NOMO-1 treated with dmso at 0.1 percent for 144 hours (cell line): ENCODE data around the gene UNC13B.

Experiments
- DNase-seq: peaks from one replicate; lab custom pipeline; 2025; ENCODE audit not compliant: unreplicated experiment; lab: John Stamatoyannopoulos, UW

UNC13B gene

DNA sequence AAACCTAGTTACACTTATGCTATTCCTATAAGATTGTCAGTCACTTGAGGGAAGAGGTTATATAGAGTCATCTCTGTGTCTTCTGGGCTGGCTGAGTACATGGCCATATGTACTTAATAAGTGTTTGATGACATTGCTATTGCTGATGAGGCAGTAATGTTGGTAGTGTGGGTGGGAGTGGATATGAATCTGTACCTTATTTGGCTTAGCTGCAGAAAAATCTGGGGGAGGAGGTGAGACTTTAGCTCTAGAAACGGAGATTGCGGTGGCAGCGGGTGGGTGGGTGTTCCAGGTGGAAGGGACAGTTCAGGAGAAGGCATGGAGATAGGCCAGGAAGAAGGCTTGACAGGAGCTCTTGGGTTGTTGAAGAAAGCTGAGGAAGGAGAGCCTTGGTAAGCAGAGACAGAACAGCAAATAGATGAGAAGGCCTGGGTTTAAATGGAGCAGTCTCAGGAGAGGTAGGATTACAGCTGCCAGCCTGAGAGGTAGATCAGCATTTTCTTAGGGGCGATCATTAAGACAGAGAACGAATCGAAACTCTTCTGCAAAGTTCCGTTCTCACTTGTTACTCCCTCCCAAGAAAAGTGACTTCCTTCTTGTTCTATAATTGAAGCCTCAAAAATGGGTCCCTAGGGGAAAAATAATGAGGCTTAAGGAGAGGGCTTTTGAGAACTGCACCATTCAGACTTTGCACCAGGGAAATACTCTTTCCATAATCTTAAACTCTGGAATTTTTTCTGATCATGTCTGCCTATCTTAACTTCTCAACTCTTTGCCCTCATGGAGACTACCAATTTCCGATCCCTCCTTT lies 160.5 kb downstream of the UNC13B start:
- DNase-seq: peak; percentile 24

DNA sequence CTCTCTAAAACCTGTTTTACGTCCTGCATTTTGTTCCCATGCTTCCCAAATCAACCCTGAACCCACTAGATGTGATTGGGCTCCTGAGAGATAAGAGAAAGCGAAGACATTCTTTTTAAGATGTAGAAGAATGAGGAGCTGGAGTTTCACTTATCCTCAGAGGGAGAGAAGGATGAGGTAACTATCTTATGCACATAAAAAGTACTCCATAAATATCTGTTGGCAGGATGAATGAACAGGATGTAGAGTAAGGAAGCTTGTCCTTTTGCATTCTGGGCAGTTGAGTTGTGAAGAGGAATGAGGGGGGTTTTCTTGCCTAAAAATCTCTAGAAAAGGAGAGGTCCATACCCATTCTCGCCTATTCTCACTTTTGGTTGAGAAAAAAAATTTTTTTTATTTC lies 163.2 kb downstream of the UNC13B start:
- DNase-seq: no peak

DNA sequence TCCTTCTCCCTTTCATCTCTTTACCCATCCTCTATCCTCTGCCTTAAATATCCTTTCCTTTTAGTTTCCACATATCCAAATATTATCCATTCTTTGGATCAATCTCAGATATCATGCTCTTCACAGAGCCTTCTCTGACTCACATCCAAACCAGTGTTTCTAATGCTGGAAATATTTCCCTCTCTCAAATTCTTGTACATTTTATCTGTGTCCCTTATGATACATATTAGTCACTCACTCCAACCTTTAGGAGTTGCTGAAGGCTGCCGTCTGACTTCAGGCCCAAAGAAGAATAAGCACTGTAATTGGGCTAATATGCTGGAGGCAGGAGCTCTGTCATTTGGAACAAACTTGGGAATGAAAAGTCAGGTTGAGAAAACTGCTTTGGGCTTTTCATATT lies 171.7 kb downstream of the UNC13B start:
- DNase-seq: no peak

DNA sequence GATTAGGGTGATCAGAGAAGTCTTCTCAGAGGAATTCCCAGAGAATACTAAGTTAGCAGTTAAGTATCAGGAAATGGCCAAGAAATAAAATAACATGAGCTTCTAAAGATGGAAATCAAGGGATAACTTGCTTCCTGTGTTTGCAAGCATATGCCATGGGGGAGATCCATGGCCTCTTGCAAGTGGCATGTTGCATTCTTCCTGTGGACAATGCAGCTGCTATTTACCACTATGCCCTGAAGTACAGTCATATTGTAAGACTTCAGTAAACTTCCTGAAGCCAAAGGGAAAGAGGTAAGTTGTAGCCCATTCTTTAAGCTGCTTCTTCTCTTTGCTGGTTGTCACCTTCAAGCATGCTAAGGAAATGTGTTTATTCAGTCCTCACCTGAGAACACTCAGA lies 173.4 kb downstream of the UNC13B start:
- DNase-seq: no peak

DNA sequence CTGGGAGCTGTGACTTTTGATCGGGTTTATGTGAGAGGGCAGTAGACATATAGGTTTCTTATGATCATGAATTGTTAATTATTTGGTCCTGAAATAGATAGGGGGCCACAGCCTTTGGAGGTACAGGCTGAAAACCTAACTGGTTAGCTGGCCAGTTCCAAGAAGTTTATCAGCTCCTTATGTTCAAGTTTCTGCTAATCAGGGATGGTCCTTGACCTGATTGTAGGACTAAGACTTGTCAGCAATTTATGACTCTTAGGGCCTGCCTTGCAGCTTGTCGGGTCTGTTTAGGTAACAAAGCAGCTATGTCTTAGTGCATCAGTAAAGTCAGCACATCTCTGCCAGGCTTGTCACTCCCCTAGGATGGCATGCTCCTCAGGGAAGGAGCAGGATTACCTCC lies 176.3 kb downstream of the UNC13B start:
- no peak for DNase-seq

DNA sequence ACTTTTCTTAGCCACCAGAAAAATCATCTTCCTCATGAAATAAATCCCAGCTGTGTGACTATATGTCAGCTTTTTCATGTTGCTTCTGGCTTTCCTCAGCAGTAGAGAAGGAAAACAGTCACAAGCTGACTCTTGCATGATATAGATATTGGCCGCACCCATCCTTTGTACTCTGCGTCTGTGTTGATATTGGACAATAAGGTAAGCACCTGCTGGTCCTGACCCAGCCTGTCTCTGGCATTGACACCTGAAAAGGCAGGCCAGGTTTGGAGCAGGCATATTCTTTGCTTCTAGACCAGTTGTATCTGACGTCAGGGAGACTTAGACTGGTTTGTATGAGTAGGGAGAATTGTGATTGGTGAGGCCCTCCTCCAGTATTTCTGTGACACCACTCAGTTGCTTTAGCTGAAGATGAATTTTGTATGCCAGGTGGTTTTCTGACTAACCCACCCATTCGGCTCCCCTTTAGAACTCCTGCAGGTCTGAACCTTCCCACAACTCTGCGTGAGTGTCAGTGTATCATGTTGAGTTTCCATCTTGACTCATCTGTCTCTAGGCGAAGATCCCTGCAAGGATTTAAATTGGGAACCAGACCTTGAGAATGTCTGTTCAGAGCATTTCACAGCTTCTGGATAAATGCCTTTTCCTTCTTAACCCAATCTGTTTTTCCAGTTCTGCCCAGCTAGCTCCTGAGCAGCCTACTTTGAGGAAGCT lies 176.9 kb downstream of the UNC13B start:
- DNase-seq: no peak

DNA sequence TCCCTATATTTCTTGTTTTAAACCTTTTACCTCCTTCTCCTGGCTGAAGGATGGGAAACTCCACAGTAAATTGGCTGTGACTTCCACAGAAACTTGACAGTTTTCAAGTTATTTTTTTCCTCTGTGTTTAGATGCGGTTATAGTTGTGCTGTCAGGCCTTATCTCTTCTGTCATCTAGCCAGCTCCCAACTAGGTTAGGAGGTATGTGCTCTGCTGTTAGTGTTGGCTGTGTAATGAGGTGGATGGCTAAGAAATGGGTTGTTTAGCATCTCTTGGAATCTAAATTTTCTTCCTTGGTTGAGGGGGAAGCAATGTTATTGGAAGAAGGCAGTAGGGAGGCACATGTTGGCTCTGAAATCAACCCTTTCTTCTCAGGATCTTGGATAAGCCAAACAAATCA lies 178.2 kb downstream of the UNC13B start:
- no peak for DNase-seq

DNA sequence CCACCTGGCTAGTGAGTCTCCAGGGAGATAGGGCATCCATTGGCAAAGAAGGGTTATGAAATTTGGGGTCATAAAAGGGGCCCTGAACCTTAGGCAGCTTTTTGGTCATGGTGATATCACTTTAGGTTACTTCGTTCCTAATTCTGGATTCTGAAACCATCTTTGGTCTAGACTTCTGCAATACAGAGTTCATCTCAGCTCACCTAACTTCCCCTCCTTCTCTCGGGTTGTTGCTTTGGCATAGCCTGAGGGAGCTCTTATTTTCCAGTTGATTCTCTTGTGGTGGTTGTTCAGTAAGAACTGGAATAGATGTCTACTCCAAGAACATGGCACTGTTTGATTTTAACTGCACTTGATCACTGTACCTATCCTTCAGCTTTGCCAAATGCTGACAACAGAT lies 179.2 kb downstream of the UNC13B start:
- DNase-seq: peak; percentile 27

DNA sequence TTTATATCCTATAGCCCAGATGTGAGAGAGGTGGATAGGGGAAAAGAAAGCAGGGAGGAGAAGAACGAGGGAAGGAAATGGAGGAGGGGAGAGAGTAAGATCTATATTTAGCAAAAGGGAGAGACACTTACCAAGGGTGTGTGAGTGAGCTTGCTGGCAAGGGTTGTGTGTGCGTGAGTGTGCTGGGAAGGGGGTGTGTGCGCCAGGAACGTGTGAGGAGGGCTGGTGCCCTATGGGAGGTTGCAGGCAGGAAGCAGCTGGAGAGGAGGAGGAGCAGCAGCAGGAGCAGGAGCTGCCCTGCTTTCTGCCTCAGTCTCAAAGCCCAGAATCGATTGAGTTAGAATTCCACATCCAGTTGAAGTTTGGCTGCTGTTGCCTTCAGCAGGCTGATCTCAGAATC lies 179.8 kb downstream of the UNC13B start:
- DNase-seq: no peak

DNA sequence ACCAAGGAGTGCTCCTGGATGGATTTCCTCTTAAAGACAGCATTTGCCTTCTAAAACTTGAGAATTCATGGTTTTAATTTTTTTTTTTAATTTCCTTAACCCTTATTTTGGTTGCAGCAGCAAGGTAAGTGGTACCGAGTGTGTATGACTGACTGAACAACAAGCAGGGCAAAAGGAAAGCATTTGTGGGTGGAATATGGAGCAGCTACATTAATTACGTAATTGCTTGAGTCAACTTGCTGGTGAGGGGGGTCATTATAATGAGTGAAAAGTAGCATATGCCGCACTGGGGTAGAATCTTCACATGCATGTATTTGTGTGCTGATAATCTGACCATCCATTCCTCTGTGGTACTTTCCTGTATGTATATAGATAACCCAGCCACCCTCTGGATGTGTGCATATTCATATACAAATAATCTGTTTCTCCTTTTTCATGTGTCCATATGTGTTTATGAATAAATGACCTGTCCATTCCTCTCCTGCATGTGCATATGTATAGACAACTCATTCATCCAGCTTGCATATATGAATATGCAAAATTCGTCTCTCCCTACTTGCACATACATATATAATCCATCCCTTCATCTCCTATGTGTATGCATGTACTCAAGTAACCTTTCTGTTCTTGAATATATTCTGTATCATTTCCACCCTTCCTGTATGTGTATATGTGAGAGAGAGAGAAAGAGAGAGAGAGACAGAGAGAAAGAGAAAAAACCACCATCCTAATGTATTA lies 180.6 kb downstream of the UNC13B start:
- DNase-seq: no peak

DNA sequence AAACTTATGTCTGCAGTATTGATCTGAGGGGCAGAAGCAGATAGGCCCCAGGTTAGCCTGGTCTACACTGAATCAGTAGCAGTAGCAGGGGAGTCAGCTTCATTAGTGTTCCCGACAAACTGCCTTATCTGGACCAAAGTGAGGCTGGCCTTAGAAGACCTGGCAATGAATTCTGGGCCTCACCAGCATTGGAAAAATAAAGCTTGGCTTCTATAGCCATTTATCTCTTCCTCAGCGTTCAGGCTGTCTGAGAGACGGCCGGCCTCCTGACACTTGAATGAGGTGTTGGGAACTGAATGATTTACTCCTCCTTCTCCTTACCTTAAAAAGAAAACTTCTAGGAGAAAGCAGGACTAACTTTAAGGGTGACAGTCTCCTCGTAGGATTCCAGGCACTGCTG lies 186.3 kb downstream of the UNC13B start:
- DNase-seq: no peak

DNA sequence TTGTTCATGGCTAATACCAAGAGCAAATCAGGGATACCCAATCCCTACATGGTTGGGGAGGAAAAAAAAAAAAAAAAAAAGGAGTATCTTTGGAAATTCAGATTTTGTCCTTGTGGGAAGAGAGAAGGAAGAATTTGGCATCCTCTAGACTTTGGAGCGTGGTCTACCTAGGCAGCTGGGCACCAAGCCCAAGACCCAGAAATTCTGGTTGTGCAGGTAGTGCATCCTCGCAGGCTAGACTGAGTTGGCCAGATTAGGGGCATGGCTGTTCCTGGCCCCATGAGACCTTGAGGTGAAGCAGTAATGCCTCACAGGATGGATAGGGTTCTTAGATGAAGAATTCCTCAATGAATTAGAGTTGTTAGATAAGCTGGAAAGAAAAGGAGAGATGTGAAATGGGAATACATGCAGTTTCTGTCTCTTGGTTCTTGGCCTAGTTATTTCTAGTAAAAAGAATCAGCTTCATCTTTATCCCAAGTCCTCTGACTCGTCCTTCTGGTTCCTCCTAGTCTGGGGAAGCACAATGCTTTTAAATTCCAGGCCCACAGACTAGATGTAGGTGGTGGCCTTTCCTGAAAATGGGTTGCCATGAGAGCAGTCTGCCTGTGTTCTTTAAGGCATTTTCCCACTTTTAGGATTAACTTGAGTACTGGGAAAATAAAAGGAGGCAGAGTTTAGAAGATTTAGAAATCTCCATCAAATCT lies 187.6 kb downstream of the UNC13B start:
- no peak for DNase-seq

DNA sequence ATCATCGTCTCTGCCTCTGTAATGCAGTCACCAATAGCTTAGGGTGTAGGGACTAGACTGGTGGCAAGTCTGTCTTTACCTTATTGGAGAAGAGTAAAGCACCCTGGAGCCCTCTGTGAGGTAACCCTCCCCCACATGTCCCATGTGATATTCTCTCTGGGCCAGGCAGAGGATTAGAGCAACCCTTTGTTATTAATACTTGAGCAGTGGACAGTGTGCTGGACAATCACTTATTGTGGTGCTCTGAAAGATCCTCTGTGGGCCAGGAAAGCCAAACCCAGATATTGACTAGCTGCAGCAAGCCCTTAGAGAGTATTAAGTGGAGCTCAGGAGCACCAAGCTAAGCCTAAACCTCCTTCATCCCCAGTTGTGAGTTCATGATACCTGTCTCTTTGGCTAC lies 188.4 kb downstream of the UNC13B start:
- DNase-seq: no peak

DNA sequence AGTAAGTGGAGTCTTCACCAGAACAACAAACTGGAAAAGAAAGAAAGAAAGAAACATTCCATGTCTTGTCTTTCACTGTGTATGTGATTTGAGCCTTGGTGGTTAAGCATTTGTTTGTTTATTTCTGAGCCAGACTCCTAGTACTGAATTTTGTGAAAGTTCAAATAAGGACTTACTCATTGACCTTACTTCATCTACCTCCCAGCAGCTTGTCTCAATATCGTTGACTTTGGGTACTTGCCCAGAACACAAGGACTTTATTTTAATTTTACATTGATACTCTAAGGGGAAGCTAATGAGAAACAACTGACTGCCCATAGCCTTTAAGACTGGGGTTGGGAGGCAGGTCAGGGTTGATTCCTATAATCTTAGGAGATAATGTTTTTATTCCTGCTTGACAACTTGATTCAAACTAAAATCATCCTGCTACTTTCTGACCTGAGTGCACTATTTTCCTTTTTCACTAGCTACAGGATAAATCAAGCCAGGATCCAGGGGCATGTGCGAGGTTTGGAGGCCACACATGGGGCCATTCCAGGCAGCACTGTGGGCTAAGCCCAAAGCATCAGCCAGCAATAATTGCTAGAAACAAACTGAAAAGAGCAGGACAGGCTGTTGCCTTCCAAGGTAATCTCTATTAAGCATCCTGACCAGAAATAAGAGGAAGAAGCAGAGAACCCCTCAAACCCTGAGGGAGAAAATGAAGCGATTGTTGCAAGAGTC lies 189.2 kb downstream of the UNC13B start:
- DNase-seq: no peak

DNA sequence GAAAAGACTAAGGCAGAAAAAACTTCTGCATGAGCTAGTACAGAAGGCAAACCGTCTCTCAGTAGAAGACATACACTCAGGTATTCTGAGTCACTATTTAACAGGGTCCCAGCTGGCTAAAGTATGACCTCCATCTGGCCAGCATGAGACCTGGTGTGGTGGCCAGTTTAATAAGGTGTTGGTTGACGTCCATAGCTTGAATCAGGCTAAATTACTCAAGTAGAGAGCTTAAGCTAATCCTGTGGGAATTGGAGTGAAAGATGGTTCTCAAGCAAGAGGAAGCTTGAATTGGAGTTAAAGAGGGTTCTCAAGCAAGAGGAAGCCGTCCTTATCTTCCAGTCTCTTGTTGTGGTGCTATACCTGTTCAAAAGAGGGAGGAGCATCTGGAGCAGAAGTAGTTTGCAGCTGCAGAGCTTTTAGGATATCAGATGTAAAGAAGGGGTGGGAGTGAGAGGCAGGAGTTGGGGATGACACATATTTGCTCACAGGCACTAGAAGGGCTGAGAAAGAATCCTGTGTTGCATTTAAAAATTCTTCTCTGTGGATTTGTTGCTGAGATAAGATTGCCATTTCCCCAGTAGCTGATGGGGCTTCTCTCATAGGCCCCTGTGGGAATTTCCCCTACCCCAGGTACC lies 192.0 kb downstream of the UNC13B start:
- DNase-seq: no peak

DNA sequence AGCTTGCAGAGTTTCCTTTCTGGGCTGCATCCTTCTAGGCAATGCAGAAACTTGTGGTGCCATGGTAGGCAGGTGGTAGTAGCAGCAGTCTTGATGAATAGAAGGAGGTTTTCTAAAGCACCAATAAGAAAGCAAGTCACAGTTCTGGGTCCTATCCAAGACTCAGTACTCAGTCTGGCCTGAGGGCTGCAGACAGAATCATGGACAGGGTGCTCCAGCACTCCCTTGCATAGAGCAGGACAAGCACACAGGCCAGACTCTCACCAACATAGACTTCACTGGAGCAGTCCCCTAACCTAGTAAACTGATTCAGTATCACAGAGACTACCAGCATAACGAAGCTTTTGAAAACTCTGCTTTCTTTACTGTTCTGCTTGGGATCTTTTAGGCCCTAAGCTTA lies 194.1 kb downstream of the UNC13B start:
- no peak for DNase-seq

DNA sequence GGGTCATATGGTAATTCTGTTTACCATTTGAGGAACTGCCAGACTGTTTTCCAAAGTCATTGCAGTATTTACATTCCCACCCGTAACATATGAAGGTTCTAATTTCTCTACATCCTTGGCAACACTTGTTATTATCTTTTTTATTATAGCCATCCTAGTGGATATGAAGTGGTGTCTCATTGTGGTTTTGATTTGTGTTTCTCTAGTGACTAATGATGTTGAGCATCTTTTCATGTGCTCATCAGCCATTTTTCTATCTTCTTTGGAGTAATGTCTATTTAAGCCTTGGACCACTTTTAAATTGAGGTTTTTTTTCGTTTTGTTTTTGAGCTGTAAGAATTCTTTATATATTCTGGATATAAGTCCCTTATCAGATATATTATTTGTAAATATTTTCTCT lies 195.3 kb downstream of the UNC13B start:
- no peak for DNase-seq

DNA sequence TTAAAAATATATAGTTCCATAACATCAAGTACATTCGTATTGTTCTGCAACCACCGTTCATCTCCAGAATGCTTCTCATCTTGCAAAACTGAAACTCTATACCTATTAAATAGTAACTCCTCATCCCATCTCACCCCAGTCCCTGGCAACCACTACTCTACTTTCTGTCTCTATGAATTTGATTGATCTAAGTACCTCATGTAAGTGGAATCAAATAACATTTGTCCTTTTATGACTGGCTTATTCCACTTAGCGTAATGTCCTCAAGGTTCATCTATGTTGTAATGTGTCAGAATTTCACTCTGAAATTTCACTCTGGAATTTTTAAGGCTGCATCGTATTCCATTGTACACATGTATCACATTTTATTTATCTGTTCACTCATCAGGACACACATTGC lies 196.0 kb downstream of the UNC13B start:
- no peak for DNase-seq

DNA sequence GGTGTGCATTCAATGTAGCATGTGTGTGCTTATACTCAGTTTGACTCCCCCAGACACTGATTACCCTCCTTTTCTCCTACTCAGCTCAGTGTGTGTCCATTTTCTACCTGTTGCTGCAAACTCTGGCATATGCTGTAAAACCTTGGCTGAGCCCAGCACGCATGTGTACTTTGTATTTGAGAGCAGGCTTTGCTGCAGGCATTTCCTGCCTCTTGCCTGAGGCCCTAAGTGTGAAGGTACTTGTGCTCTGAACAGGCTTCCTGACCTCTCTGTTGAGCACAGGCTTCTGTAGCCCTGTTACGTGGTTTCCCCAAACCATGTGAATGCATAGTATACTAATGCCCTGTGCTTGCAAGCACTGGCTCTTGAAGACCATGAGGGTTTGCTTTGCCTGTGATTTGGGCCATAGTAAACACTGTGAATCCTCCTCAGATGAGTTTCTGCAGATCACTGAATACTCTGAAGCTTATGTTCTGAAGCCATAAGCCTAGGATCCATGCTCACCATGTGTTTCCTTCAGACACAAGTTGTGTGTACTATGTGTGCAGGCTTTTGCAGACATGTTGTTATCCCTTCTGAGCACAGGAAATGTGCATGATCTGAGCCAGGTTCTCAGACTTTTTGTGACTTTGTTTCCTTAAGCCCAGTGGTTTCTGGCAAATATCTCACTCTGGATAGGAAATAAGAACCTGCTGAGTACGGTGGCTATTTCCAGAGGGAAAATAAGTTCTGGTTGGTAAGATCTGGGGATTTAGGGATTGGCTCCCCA lies 203.2 kb downstream of the UNC13B start:
- no peak for DNase-seq

DNA sequence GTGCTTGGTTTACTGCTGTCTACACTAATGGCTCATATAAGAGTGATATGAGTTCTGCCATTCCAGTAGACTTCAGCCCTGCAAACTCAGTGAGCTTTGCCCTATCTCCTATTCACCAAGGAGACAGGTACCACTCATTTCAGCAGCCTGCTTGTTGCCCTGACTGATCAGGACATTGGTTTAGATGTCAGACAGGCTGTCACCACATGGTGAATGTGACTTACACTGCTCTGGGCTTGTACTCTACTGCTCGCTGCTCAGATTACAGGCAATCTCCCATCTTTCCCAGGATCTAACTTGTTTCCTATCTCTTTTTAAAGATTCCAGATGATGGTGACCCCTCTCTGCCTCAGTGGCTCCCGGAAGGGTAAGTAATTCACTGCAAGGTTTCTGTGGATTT lies 204.8 kb downstream of the UNC13B start:
- no peak for DNase-seq
